Stomach (tissue), 9 donors: ENCODE results near the gene RERG. TPM values are rescaled to one million over a fixed set of nuclear protein-coding genes. Genes with fewer than 3 reads are reported as not detected.
A peak's percentile ranks its signal among the peaks of the same experiment; 100 is the strongest.

Experiments used
- DNase-seq, 2 donors: peaks; one replicate each; pipeline versions ENCODE4 v3.0.0 to v3.0.0-alpha.2; 2013 to 2019
- H3K27ac ChIP-seq, 5 donors: fragments of 200-600 bp in 4 of 5; sonication (generic) in 4 of 5; one replicate each; pipeline ENCODE4 v1.5.1; 2013 to 2019; ENCODE audit warnings: mild to moderate bottlenecking in 1 of 5, moderate library complexity in 1 of 5
- H3K27me3 ChIP-seq, 3 donors: fragments of 200-600 bp; sonication (generic); one replicate each; pipeline ENCODE4 v1.5.1; 2017 to 2019; ENCODE audit warnings: mixed run types in 1 of 3
- H3K36me3 ChIP-seq, 4 donors: fragments of 200-600 bp; sonication (generic); 1 replicate in 3 of 4; 2 replicates in 1 of 4; pipeline ENCODE4 v1.5.1; 2016 to 2019
- H3K4me1 ChIP-seq, 4 donors: fragments of 200-600 bp; sonication (generic); one replicate each; pipeline ENCODE4 v1.5.1; 2016 to 2019
- H3K4me3 ChIP-seq, 4 donors: fragments of 200-600 bp; sonication (generic) in 3 of 4; one replicate each; pipeline ENCODE4 v1.5.1; 2016 to 2019; ENCODE audit warnings: mild to moderate bottlenecking in 1 of 4
- H3K9me3 ChIP-seq, 4 donors: fragments of 200-600 bp; sonication (generic); one replicate each; pipeline ENCODE4 v1.5.1; 2016 to 2019
- CTCF ChIP-seq, 7 experiments: fragments of 450-650 bp in 4 of 7; fragments of 200-600 bp in 3 of 7; sonication (generic) in 3 of 7; IDR thresholded peaks; one replicate each; pipeline ENCODE4 v1.5.1; 2016 to 2019; ENCODE audit warnings: antibody characterized with exemption in 7 of 7, control low read depth in 2 of 7, mild to moderate bottlenecking in 1 of 7
- EP300 ChIP-seq: sonication (generic); formaldehyde crosslinking; IDR thresholded peaks from one replicate; pipeline ENCODE4 v1.6.1; 2017; ENCODE audit warnings: antibody characterized with exemption
- POLR2A ChIP-seq, 4 donors: fragments of 450-650 bp; IDR thresholded peaks; one replicate each; pipeline ENCODE4 v1.6.1; 2016; ENCODE audit warnings: antibody characterized with exemption in 4 of 4, control low read depth in 2 of 4, mild to moderate bottlenecking in 1 of 4, moderate library complexity in 1 of 4
- POLR2AphosphoS5 ChIP-seq, 3 donors: sonication (generic); formaldehyde crosslinking; IDR thresholded peaks; one replicate each; pipeline ENCODE4 v1.6.1; 2016; ENCODE audit warnings: antibody characterized with exemption in 3 of 3
- WGBS, 5 donors: extraction: QIAGEN DNeasy Blood & Tissue Kit in 3 of 5; methylation state at CpG; one replicate each; pipeline versions ENCODE4 v1.1.5 to v1.1.7; 2013 to 2018; 5-methylcytosine and 5-hydroxymethylcytosine counted together
- intact Hi-C: fragments of 100-400 bp; cut with DNase I; formaldehyde crosslinking; loops from one replicate; pipeline ENCODE4 v1.15.1; 2023; ENCODE audit warnings: low total_unique reads
- polyA plus RNA-seq, 3 donors: library from polyadenylated mRNA; stranded (reverse); fragments of 200-250 nt; gene quantifications; one replicate each; pipeline ENCODE4 v1.2.3, GENCODE V29; 2013
- total RNA-seq, 5 donors: library from RNA; depleted of rRNA; stranded (reverse); fragments of >200 nt; gene quantifications; one replicate each; pipeline versions ENCODE4 v1.1.0 to v1.2.3, GENCODE V29; 2014 to 2016
- donor health status: healthy with polysubstance abuse.
- donor health status: Bipolar disorder and iron deficiency.
- donor health status: healthy.

The RERG gene
- total and polyA plus RNA-seq, 8 donors = 3.1 to 48.7 (median 20.3) TPM; not detected in 1

- Histone ChIP-seq H3K36me3 (no peaks in the 10 kb centered on the region), H3K27me3 (no peaks in the 10 kb centered on the region), H3K27ac (no peak overlapping the region), H3K4me1 (peaks cover 0 to 10% (median 0%) of the 10 kb centered on the region in 4 donors), H3K9me3 (no peaks in the 10 kb centered on the region), H3K4me3 (no peak overlapping the region)
- no peak for DNase-seq
- TF ChIP-seq EP300 (no peak), CTCF (IDR thresholded peaks at IDR 0.05) (no peak), POLR2AphosphoS5 (IDR thresholded peaks at IDR 0.05) (no peak)
- intact Hi-C loops = no loop called here
Observed at GRCh38 chr12:15123401-15123800, 97.8 kb downstream of the RERG start.

- peak in 1 of 2 donors; percentile 10 for DNase-seq
- Histone ChIP-seq H3K27ac (no peak overlapping the region), H3K27me3 (no peaks in the 10 kb centered on the region), H3K4me1 (peaks cover 0 to 12% (median 0%) of the 10 kb centered on the region in 4 donors), H3K9me3 (no peaks in the 10 kb centered on the region), H3K36me3 (no peaks in the 10 kb centered on the region), H3K4me3 (no peak overlapping the region)
- TF ChIP-seq CTCF (IDR thresholded peaks at IDR 0.05) = no peak
- TF ChIP-seq POLR2A (IDR thresholded peaks at IDR 0.05) = no peak
- TF ChIP-seq EP300 = no peak
- no peak for TF ChIP-seq POLR2AphosphoS5 (IDR thresholded peaks at IDR 0.05)
- 62 to 76% (median 70%) methylated on average over 4 of the region's 4 CpGs for WGBS, 5 donors
- intact Hi-C loops = no loop called here
Observed at GRCh38 chr12:15122344-15122743, 98.9 kb downstream of the RERG start.

- Histone ChIP-seq H3K36me3 (no peaks in the 10 kb centered on the region), H3K4me1 (peaks cover 0 to 17% (median 0%) of the 10 kb centered on the region in 4 donors), H3K27me3 (no peaks in the 10 kb centered on the region), H3K9me3 (no peaks in the 10 kb centered on the region), H3K4me3 (no peak overlapping the region), H3K27ac (no peak overlapping the region)
- 0% methylated on average over 1 of the region's 1 CpG for WGBS, 5 donors
- TF ChIP-seq CTCF (IDR thresholded peaks at IDR 0.05) = no peak
- no peak for TF ChIP-seq EP300
- intact Hi-C loops = no loop called here
- no peak for DNase-seq
Observed at GRCh38 chr12:15118955-15119354, 102.3 kb downstream of the RERG start.

- Histone ChIP-seq H3K36me3 (no peaks in the 10 kb centered on the region), H3K4me1 (peaks cover 0 to 11% (median 0%) of the 10 kb centered on the region in 4 donors), H3K27me3 (no peaks in the 10 kb centered on the region), H3K9me3 (no peaks in the 10 kb centered on the region), H3K4me3 (no peak overlapping the region), H3K27ac (no peak overlapping the region)
- TF ChIP-seq POLR2AphosphoS5 (IDR thresholded peaks at IDR 0.05) (no peak), EP300 (no peak), CTCF (IDR thresholded peaks at IDR 0.05) (no peak), POLR2A (IDR thresholded peaks at IDR 0.05) (no peak)
- DNase-seq = no peak
- intact Hi-C loops = no loop called here
- 52 to 79% (median 56%) methylated on average over 1 of the region's 1 CpG for WGBS, 5 donors
Observed at GRCh38 chr12:15116983-15117382, 104.2 kb downstream of the RERG start.
